UCSD-AML1 (cell line): ENCODE results near the gene SNAP25.

Experiments used
- DNase-seq: peaks from one replicate; lab custom pipeline; 2025; ENCODE audit not compliant: unreplicated experiment; lab: John Stamatoyannopoulos, UW

The SNAP25 gene

GRCh38 chr20:10216146-10216791 lies 2.4 kb upstream of the SNAP25 start:
- DNase-seq: no peak

DNA sequence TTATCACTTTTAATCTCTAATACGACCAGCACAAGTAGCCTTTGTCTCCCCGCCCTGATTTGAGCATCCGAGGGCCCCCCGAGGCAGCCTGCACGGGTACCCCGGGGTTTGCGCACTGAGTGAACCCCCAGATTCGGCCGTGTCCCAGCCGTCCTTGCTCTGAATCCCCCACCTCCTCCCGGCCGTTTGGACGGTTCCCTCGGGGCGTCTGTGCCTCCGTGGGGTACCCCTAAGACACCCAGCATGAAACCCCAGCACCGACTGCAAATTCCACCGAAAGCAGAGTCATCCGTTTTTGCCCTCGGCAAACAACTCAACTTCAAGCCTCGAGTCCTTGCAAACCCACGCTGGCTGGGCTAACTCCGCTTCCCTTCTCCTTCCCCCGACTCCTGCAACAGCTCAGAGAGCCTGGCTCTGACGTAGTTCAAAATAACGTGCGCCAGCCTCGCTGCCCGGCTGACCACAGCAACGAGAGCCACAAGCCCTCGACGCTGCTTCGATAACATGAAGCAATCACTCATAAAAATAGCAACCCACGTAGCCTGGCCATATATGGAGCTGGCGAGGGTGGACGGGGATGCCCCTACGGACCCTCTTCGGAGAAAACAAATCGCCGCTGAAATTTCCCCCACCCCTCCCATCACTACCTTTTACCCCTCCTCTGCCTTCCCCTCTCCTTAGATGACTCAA lies 764 bp upstream of the SNAP25 start:
- no peak for DNase-seq

DNA sequence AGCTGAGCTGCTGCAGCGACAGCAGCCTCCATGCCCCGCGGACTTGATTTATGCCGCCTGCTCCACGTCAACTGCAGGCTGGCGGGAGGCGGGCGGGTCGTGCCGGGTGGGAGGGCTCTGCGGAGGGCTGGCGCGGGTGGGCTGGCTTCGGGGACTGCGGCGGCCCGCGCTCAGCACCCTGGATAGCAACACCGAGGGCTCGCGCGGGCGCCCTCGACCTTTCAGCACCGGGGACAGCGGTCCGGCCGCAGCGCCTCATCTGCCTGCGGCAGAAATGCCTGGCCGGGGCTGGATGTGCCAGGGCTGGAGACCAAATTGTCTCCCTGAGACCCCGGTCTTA lies 792 bp downstream of the SNAP25 start:
- peak; percentile 68 for DNase-seq

GRCh38 chr20:10219993-10220750 lies 1.5 kb downstream of the SNAP25 start:
- DNase-seq: no peak

GRCh38 chr20:10221021-10221420 lies 2.4 kb downstream of the SNAP25 start:
- no peak for DNase-seq

DNA sequence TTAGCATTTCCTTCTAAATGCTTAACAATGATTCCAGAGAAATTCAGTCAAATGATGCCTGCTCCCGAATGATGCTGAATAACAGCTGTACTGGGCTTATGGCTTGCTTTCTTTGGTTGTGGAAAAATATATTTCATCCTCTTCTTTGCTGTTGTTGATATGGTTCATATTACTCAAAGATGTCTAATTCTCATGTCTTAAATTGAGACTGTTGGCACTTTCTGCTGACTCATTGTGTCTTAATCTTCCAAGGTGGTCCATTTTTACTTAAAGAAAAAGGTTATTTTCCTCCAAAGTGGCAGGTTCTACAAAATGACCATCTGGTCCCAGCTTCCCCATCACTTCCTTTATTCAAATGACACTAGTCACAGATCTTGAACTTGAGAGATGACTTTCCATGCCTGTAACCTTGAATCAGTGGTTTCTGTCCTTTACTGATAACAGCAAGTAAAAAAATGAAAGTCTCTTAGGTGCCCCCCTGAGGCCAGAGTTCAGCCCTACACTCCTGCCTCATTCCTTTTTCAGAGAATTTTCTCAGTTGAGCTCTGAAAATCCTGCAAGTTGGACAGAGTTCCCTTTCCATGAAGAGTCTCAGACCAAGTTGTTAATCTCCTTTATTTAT lies 6.9 kb downstream of the SNAP25 start:
- no peak for DNase-seq

DNA sequence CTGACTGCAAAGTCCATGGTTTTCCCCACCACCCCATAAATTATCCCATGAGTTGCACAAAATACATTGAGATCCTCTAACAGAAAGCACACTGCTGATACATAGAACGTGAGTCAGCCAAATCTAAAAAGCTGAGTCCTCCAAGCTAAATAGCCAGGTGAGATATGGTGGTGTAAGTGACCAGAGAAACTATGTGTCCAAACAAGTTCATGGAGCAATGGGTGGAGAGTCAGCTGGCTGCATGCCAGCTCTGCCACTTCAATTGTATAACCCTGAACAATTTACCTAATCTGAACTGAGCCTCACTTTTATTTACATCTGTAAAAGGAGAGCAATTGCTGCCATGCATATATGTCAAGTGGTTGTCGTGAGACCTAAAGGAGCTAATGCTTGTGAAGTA lies 9.7 kb downstream of the SNAP25 start:
- DNase-seq: no peak

DNA sequence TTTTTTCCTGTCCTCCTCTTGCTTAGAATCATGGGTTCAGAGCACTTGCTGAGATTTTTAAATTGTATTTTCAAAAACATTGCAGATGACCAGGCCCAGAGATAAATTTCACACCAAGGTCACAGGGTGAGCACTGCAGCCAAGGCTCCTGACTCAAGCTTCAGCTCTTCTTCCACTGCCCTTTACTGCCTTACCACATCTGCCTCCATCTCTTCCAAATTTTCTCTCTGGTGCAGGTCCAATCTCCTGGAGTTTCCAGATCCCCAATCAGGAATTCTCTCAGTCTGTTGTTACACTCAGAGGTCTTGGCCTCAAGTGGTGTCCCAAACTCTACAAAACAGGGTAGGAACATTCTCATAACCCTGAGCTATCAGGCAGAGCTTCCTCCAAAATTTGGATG lies 12.7 kb downstream of the SNAP25 start:
- no peak for DNase-seq

DNA sequence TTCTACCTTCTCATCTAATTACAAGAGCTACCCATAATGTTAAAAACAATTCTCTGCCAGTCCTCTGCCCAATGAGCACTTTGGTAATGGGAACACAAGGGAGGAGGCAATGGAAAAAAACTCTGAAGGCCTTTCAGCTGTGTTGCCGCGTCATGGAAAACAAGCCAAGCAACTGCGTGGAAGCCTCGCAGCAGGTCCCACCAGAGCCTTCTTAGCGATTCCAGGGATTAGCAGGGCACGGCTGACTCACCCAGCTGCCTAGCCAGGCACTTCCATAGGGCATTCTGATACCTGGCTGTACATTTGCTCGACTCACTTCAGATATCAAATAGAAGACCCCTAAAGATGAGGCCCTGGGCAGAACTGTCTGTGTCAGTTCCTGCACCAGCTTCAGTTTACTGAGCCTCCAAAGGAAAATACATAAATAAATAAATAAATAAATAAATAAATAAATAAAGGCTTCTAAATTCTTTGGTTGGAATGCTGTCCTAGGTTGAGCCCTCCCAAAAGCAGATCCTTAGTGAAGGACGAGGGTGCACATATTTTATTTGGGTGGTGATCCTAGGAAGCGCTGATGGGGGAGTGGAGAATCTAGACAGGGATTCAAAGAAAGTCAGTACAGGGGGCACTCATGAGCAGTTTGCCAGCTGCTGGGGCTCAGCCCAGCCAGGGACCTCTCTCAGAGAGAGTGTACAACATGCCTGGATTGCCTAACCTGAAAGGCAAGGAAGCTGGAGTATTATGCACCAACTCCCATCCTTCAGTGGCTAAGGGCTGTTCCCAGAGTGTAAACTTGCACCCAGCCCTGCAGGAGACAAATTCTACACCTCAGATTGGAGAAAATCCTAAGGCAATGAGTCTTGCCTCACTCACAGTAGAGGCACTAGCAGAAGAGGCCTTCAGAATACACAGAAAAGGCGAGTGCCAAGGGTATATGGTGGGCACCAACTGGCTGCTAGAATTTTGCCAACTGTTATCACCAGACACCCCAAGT lies 18.2 kb downstream of the SNAP25 start:
- no peak for DNase-seq

DNA sequence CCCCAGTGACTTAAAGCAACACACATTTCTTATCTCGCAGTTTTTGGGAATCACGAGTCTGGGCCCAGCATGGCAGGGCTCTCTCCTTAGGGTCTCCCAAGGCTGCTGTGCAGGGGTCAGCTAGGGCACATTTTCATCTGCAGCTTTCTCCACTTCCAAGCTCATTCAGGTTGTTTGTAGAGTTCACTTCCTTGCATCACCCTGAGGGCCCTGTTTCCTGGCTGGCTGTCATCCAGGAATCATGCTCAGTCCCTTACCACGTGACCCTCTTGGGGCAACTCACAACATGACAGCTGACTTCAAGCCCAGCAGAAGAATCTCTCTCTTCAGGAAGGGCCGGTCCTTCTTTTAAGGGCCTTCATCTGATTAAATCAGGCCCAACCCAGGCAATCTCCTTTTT lies 21.3 kb downstream of the SNAP25 start:
- no peak for DNase-seq

DNA sequence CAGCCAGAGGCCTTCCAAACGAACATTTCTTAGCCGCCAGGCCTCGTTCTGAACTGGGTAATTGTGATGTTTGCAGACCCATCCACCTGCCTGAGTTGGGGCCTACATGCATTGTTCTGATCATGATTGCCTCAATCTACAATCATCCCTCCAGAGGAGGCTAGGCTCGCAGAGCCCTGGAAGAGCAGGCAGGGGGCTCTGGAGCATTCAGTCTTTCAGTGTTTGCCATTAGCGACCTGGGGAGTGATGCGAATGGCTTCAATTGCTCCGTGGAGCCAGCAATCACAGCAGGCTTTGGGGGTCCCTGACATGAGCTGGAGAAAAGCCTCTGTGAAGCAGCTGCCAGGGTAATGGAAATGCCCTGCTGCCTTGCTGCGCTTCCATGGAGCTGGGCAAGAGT lies 22.0 kb downstream of the SNAP25 start:
- no peak for DNase-seq

GRCh38 chr20:10242166-10242565 lies 23.5 kb downstream of the SNAP25 start:
- DNase-seq: no peak

DNA sequence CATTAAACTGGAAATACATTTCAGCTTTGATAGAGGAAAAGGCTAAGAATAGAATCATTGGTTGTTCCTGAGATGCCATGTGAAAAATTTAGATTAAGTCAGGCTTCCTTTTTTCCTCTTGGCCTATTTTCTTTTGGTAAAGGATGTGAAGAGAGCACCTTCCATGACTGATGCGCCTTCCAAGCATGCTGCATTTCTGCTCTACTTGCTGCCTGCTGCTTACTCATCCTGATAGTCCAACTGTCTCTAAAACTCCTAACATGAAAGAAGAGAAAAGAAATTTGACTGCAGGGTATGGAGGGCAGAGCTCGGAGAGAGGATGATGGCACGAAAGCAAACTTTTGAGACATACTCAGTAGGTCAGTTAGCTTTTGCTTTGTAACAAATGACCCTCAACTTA lies 28.8 kb downstream of the SNAP25 start:
- DNase-seq: no peak

GRCh38 chr20:10249048-10249770 lies 30.6 kb downstream of the SNAP25 start:
- no peak for DNase-seq

GRCh38 chr20:10249822-10250221 lies 31.2 kb downstream of the SNAP25 start:
- DNase-seq: no peak

DNA sequence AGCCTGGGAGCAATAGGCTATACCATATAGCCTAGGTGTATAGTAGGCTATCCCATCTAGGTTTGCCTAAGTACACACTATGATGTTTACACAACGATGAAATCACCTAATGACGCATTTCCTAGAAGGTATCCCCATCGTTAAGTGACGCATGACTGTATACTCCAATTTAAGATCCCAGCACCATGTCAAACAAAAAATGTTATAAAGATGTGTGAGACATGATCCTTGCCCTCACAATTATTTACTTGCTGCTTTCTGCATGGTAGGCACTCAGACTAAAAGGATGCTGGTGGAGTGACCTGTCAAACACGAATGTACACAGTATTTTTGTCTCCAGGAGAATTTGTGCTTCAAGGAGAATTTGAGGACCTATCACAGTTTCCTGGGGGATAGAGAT lies 32.3 kb downstream of the SNAP25 start:
- DNase-seq: no peak

DNA sequence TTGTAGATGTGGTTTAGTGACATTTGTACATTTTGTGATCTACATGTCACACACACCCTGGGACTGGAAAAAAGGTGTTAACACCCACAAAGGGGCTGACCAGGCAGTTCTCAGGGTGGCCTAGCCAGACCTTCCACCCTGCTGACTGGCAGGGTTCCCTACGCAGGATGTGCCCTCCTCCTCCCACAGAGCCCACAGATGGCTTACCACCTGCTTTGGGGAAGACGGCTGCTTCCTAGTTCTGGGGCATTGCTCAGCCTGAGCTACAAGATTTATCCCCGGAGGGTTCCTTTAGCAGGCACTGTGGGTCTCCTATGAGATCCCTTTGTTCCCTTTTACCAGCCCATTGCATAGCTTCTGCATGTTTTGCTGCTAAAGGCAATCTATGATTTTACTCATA lies 35.1 kb downstream of the SNAP25 start:
- peak; percentile 15 for DNase-seq

GRCh38 chr20:10255846-10256245 lies 37.2 kb downstream of the SNAP25 start:
- DNase-seq: no peak

DNA sequence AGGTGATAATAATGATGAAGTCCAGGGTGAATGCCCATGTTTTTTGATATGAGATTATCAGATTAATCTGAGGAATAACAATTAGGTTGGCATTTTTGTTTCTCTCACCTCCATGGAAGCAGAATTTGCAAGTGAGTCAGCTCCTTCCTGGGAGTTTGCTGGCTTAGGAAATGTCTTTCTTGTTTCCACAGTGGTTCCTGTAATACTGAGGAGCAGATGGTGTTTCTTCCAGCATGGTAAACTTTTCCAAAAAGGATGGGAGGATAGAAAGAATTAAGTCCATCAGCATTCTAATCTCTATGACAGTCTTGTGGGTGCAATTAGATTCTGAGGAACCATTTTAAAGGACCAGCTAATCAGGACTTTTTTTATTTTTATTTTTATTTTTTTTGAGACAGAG lies 40.5 kb downstream of the SNAP25 start:
- DNase-seq: no peak

DNA sequence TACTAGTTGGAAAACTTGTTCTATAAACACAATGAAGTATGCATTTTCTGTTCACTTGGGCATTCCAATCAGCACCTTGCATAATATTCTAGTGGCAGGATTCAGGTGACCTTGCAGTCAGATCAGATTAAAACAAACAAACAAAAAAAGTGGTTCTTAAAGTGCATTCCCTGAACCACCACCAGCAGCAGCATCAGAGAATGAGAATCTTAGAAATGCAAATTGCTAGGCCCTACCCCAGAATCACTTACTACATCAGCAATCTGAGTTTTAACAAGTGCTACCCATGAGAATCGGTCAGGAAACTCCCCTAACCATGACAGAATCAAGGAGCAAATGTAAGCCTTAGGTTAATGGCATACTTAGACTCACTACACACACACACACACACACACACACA lies 41.7 kb downstream of the SNAP25 start:
- DNase-seq: no peak
